ENCODE data around the gene C14orf93.

- TF ChIP-seq CTCF (IDR thresholded peaks at IDR 0.05): no peak
- no peak for TF ChIP-seq POLR2A (IDR thresholded peaks at IDR 0.05)
These were observed 38.1 kb upstream of the C14orf93 start for GRCh38 chr14:23047751-23048693.

All from esophagus squamous epithelium (tissue), 4 donors.